Measurements from ENCODE around the gene NTNG2. TPM values are rescaled to one million over a fixed set of nuclear protein-coding genes. Genes with fewer than 3 reads are reported as not detected.

The NTNG2 gene
- total RNA-seq, 1 donor from 2014 or later: 6.2 TPM

DNA sequence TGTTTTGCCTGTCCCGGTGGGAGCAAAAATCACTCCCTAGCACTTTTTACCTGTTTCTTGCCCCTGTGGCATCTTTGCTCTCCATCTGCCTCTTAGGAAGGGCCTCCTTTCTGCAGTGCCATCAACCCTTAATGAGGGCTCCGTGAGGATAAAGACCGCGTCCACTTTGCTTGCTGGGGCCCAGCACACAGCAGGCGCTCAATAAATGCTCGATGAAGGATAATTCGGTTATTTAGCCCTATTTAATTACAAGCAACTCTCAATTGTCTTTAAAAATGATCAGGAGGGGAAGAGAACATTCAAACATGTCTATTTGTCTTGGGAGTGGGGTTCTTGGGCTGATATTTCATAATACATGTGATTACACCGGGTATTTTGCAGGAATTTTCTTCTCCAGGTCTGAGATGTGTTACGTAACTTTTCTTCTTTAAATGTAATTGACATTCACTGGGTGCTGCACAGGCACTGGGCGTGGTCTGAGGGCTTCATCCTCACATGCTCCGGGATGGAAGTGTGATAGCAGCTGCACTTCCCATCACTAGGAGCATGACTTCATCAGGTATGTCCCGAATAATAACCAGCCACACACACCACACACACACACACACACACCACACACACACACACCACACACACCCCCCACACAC is 19.8 kb upstream of the NTNG2 start:
- peaks cover 12% of the 10 kb centered on the region for H3K4me1 Mint-ChIP-seq (ENCODE audit: unreplicated experiment)
- peaks cover 72% of the 10 kb centered on the region for H3K27me3 Mint-ChIP-seq (ENCODE audit: unreplicated experiment)
- no peaks in the 10 kb centered on the region for H3K9me3 Mint-ChIP-seq (ENCODE audit: unreplicated experiment)
- no peaks in the 10 kb centered on the region for H3K36me3 Mint-ChIP-seq (ENCODE audit: unreplicated experiment)
- H3K4me3 Mint-ChIP-seq (ENCODE audit: unreplicated experiment): peak overlapping the region; percentile 16
- no peak overlapping the region for H3K27ac Mint-ChIP-seq (ENCODE audit: unreplicated experiment)
- no peak for DNase-seq (ENCODE audit: extremely low spot score, unreplicated experiment)
- TF ChIP-seq, protein P1, sequence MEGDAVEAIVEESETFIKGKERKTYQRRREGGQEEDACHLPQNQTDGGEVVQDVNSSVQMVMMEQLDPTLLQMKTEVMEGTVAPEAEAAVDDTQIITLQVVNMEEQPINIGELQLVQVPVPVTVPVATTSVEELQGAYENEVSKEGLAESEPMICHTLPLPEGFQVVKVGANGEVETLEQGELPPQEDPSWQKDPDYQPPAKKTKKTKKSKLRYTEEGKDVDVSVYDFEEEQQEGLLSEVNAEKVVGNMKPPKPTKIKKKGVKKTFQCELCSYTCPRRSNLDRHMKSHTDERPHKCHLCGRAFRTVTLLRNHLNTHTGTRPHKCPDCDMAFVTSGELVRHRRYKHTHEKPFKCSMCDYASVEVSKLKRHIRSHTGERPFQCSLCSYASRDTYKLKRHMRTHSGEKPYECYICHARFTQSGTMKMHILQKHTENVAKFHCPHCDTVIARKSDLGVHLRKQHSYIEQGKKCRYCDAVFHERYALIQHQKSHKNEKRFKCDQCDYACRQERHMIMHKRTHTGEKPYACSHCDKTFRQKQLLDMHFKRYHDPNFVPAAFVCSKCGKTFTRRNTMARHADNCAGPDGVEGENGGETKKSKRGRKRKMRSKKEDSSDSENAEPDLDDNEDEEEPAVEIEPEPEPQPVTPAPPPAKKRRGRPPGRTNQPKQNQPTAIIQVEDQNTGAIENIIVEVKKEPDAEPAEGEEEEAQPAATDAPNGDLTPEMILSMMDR (IDR thresholded peaks at IDR 0.05): no peak

DNA sequence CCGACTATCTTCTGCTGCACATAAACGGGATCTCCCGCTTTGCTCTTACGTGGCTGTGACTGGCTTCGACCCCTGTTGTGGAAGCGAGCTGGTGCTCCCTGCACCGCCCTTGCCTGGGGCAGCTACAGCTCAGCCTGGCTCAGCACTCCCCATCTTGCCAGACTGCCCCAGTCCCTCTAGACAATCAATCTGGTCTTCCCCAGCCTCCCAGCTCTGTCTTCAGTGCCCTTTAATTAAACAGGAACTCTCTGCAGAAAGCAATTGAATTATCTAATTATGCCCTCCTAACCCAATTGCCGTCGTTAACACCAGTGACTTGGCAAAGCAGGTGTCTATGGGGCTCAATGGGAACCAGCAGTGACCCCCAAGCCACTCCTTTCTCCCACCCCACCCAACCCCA is 18.9 kb upstream of the NTNG2 start:
- DNase-seq (ENCODE audit: extremely low spot score, unreplicated experiment): no peak
- Mint-ChIP-seq H3K27me3 (ENCODE audit: unreplicated experiment) (peaks cover 63% of the 10 kb centered on the region), H3K36me3 (ENCODE audit: unreplicated experiment) (no peaks in the 10 kb centered on the region), H3K4me1 (ENCODE audit: unreplicated experiment) (peaks cover 12% of the 10 kb centered on the region), H3K4me3 (ENCODE audit: unreplicated experiment) (no peak overlapping the region), H3K9me3 (ENCODE audit: unreplicated experiment) (no peaks in the 10 kb centered on the region), H3K27ac (ENCODE audit: unreplicated experiment) (no peak overlapping the region)
- TF ChIP-seq, protein P1 (IDR thresholded peaks at IDR 0.05): no peak

DNA sequence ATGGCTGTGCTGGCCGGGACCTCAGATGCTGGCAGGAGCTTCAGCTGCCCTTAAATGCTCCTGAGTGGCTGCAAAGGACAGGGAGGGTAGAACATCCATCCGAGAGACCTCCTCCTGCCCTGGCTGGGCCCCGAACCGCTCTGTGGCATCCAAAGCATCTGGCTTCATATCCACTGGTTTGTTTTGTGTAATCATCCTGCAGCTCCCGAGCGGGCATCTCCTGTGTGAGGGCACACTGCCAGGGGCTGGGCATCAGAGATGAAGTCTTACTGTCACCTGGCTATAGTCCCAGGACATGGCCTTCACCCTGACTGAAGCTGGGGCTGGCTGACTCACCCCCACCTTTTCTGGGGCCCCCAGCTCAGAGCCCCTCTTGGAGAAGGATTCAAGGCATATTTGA is 18.5 kb upstream of the NTNG2 start:
- no peak for DNase-seq (ENCODE audit: extremely low spot score, unreplicated experiment)
- peaks cover 59% of the 10 kb centered on the region for H3K27me3 Mint-ChIP-seq (ENCODE audit: unreplicated experiment)
- no peaks in the 10 kb centered on the region for H3K9me3 Mint-ChIP-seq (ENCODE audit: unreplicated experiment)
- no peaks in the 10 kb centered on the region for H3K36me3 Mint-ChIP-seq (ENCODE audit: unreplicated experiment)
- no peak overlapping the region for H3K4me3 Mint-ChIP-seq (ENCODE audit: unreplicated experiment)
- no peak overlapping the region for H3K27ac Mint-ChIP-seq (ENCODE audit: unreplicated experiment)
- peaks cover 12% of the 10 kb centered on the region for H3K4me1 Mint-ChIP-seq (ENCODE audit: unreplicated experiment)
- TF ChIP-seq, protein P1 (IDR thresholded peaks at IDR 0.05): no peak

DNA sequence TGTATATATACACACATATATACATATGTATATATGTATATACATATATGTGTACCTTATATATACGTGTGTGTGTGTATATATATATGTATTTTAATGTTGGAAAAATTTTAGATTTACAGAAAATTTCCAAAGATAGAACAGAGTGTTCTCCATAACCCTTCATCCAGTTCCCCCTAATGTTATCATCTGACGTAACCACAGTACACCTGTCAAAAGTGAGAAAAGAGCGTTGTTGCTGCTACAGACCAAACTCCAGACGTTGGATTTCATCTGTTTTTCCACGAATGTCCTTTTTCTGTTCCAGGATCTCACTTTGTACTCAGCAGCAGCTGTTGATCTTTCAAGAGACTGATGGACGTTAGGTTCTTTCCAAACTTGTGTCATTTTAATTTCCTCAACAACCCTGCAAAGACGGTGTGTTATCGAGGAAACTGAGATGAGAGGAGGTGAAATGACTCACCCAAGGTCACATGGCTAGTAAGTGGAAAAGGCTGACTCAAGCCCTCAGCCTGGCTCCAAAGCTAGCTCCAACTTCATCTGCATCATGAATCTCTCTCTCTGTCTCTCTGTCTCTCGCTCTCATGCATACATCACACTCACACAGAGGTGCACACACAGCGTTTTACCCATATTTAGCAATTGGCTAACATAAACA is 17.0 kb upstream of the NTNG2 start:
- Mint-ChIP-seq H3K27ac (ENCODE audit: unreplicated experiment) (no peak overlapping the region), H3K9me3 (ENCODE audit: unreplicated experiment) (no peaks in the 10 kb centered on the region), H3K27me3 (ENCODE audit: unreplicated experiment) (peaks cover 60% of the 10 kb centered on the region), H3K4me3 (ENCODE audit: unreplicated experiment) (no peak overlapping the region), H3K36me3 (ENCODE audit: unreplicated experiment) (no peaks in the 10 kb centered on the region), H3K4me1 (ENCODE audit: unreplicated experiment) (peaks cover 12% of the 10 kb centered on the region)
- DNase-seq (ENCODE audit: extremely low spot score, unreplicated experiment): no peak
- TF ChIP-seq, protein P1 (IDR thresholded peaks at IDR 0.05): no peak

DNA sequence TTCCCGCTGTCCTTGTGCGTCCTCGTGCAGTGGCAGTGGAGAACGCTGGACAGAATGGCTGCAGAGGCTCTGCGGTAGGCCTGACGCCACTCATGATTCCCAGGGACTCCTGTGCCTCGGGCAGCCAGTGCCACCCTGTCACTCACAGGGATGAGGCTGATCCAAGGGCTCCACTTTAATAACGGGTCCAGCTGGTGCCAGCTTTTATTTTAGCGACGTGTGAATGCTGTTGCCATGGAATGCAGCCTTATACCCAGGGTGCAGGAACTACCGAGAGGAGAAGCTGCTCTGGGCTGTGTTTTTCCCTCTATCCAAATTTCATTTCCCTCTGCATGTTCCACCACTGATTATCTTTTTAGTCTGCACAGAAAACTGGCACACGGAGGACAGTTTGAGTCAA is 15.8 kb upstream of the NTNG2 start:
- TF ChIP-seq, protein P1 (IDR thresholded peaks at IDR 0.05): no peak
- H3K27ac Mint-ChIP-seq (ENCODE audit: unreplicated experiment): no peak overlapping the region
- no peak overlapping the region for H3K4me3 Mint-ChIP-seq (ENCODE audit: unreplicated experiment)
- DNase-seq (ENCODE audit: extremely low spot score, unreplicated experiment): no peak
- no peaks in the 10 kb centered on the region for H3K9me3 Mint-ChIP-seq (ENCODE audit: unreplicated experiment)
- peaks cover 10% of the 10 kb centered on the region for H3K4me1 Mint-ChIP-seq (ENCODE audit: unreplicated experiment)
- peaks cover 51% of the 10 kb centered on the region for H3K27me3 Mint-ChIP-seq (ENCODE audit: unreplicated experiment)
- no peaks in the 10 kb centered on the region for H3K36me3 Mint-ChIP-seq (ENCODE audit: unreplicated experiment)

Measured in osteocyte (in vitro differentiated cells).